Measurements from ENCODE around the gene MCAT.
"Not testable (repeated sequence)": the region's sequence is repeated elsewhere in the genome, so short reads cannot be mapped to it uniquely, and the experiment has no call there.

The MCAT gene

GRCh38 chr22:43152357-43153071 is 9.3 kb upstream of the MCAT start:
- peak; percentile 55 for DNase-seq

GRCh38 chr22:43152003-43152356 is 8.8 kb upstream of the MCAT start:
- DNase-seq: no peak

GRCh38 chr22:43151251-43152002 is 8.2 kb upstream of the MCAT start, which contains the start of gene TSPO:
Gene TSPO, plus strand, starts transcription at chr22:43151559. Its CDS starts 7,680 bp downstream, at chr22:43159239.
- peak; percentile 73 for DNase-seq

GRCh38 chr22:43150731-43151206 is 7.6 kb upstream of the MCAT start:
- DNase-seq: no peak

- DNase-seq: no peak
Measured at GRCh38 chr22:43148581-43148980, 5.4 kb upstream of the MCAT start.

- DNase-seq: no peak
Measured at GRCh38 chr22:43147821-43148220, 4.6 kb upstream of the MCAT start.

- DNase-seq: not testable (repeated sequence)
Measured at GRCh38 chr22:43146332-43146731, 3.1 kb upstream of the MCAT start.

GRCh38 chr22:43145371-43145770 is 2.2 kb upstream of the MCAT start:
- not testable (repeated sequence) for DNase-seq

GRCh38 chr22:43144949-43145348 is 1.8 kb upstream of the MCAT start:
- DNase-seq: no peak

- DNase-seq: no peak
Measured at GRCh38 chr22:43136801-43137200, 6.4 kb downstream of the MCAT start.

- peak; percentile 45 for DNase-seq
Measured at GRCh38 chr22:43136255-43136654, 6.9 kb downstream of the MCAT start.

GRCh38 chr22:43135565-43135964 is 7.6 kb downstream of the MCAT start:
- DNase-seq: no peak

GRCh38 chr22:43134553-43134952 is 8.6 kb downstream of the MCAT start:
- no peak for DNase-seq

GRCh38 chr22:43133401-43133800 is 9.8 kb downstream of the MCAT start:
- no peak for DNase-seq

- no peak for DNase-seq
Measured at GRCh38 chr22:43131773-43132501, 11.3 kb downstream of the MCAT start.

GRCh38 chr22:43129426-43130425 is 13.5 kb downstream of the MCAT start:
- DNase-seq: no peak

GRCh38 chr22:43128928-43129424 is 14.2 kb downstream of the MCAT start:
- no peak for DNase-seq

GRCh38 chr22:43128116-43128515 is 15.1 kb downstream of the MCAT start:
- DNase-seq: no peak

- DNase-seq: no peak
Measured at GRCh38 chr22:43127166-43127908, 15.9 kb downstream of the MCAT start.

GRCh38 chr22:43126501-43127165 is 16.6 kb downstream of the MCAT start:
- no peak for DNase-seq

Data from stimulated activated CD4-positive, alpha-beta T cell treated with anti-CD3 and anti-CD28 coated beads, Interleukin-12 subunit alpha, Interleukin-12 subunit beta, amount 100 ng/mL, for 4 hours (primary cell).